T-cell (primary cell): ENCODE measurements around the gene PIK3R1. TPM values are rescaled to one million over a fixed set of nuclear protein-coding genes. Genes with fewer than 3 reads are reported as not detected.

Source experiments
- ATAC-seq, 4 experiments: fragments of 200-7000 bp in 3 of 4; fragments of 150-1000 bp in 1 of 4; cut with Tn5 transposase; replicated peaks in 1 of 4; 1 replicate in 3 of 4; 2 replicates in 1 of 4; pipeline ENCODE4 v1.10.0; 2021; ENCODE audit warnings: moderate library complexity in 3 of 4, mild to moderate bottlenecking in 2 of 4, moderate number of reproducible peaks in 1 of 4
- CTCF ChIA-PET, 2 donors: fragments of 300-600 bp; sonication (Branson Sonifier 250); formaldehyde crosslinking; loops; one replicate each; lab custom pipeline; 2022; ENCODE audit warnings: antibody characterized with exemption in 2 of 2; lab: Charles Lee
- POLR2A ChIA-PET, 2 donors: fragments of 300-600 bp; sonication (Branson Sonifier 250); formaldehyde crosslinking; loops; one replicate each; lab custom pipeline; 2022; ENCODE audit warnings: antibody characterized with exemption in 2 of 2; lab: Charles Lee
- DNase-seq, 35 experiments: peaks; one replicate each; pipeline versions ENCODE4 v3.0.0 to v3.0.0-alpha.2; 2013 to 2023
- H3K27ac ChIP-seq: one replicate; pipeline ENCODE4 v1.5.1; 2013; ENCODE audit warnings: low read length
- H3K27me3 ChIP-seq, 2 experiments: replicated peaks in 1 of 2; 1 replicate in 1 of 2; 2 replicates in 1 of 2; pipeline versions ENCODE4 v1.6.1 to v1.7.0; 2013; ENCODE audit warnings: low read length in 1 of 2, mixed read lengths in 1 of 2; ENCODE audit not compliant: control insufficient read depth in 2 of 2, insufficient read depth in 2 of 2; ENCODE audit errors: extremely low read depth in 1 of 2
- H3K36me3 ChIP-seq, 2 donors: 1 replicate in 1 of 2; 2 replicates in 1 of 2; pipeline versions ENCODE4 v1.6.1 to v1.7.0; 2013; ENCODE audit warnings: low read length in 1 of 2; ENCODE audit not compliant: control insufficient read depth in 2 of 2, insufficient read depth in 1 of 2; ENCODE audit errors: extremely low read depth in 1 of 2
- H3K4me1 ChIP-seq, 2 experiments: 1 replicate in 1 of 2; 2 replicates in 1 of 2; pipeline versions ENCODE4 v1.6.1 to v1.7.0; 2013; ENCODE audit warnings: low read length in 2 of 2, mixed read lengths in 1 of 2; ENCODE audit not compliant: insufficient read depth in 2 of 2, control insufficient read depth in 1 of 2; ENCODE audit errors: extremely low read depth in 1 of 2
- H3K4me3 ChIP-seq, 2 donors: 1 replicate in 1 of 2; 2 replicates in 1 of 2; pipeline versions ENCODE4 v1.5.1 to v1.7.0; 2013; ENCODE audit warnings: mild to moderate bottlenecking in 2 of 2, low read length in 1 of 2, moderate library complexity in 1 of 2; ENCODE audit not compliant: control insufficient read depth in 1 of 2; ENCODE audit errors: extremely low read depth in 1 of 2
- H3K9me3 ChIP-seq: 2 replicates; pipeline ENCODE4 v1.7.0; 2013
- H3K27ac Mint-ChIP-seq, 2 donors: one replicate each; pipeline ENCODE4 v1.8.0; 2020 to 2021; ENCODE audit warnings: mild to moderate bottlenecking in 2 of 2, mixed read lengths in 2 of 2
- H3K27me3 Mint-ChIP-seq, 2 donors: one replicate each; pipeline ENCODE4 v1.8.0; 2021 to 2022; ENCODE audit warnings: mixed read lengths in 2 of 2
- H3K36me3 Mint-ChIP-seq: one replicate; pipeline ENCODE4 v1.8.0; 2021; ENCODE audit warnings: mixed read lengths
- H3K4me1 Mint-ChIP-seq, 3 donors: one replicate each; pipeline ENCODE4 v1.8.0; 2020 to 2022; ENCODE audit warnings: mixed read lengths in 3 of 3, mild to moderate bottlenecking in 1 of 3
- H3K4me3 Mint-ChIP-seq, 3 donors: one replicate each; pipeline ENCODE4 v1.8.0; 2020 to 2022; ENCODE audit warnings: mild to moderate bottlenecking in 3 of 3, mixed read lengths in 3 of 3, moderate library complexity in 3 of 3
- H3K9me3 Mint-ChIP-seq, 3 donors: one replicate each; pipeline ENCODE4 v1.8.0; 2020 to 2022; ENCODE audit warnings: mixed read lengths in 3 of 3
- WGBS: methylation state at CpG from one replicate; pipeline ENCODE4 v1.1.5; 2013; ENCODE audit warnings: missing lambda C conversion rate; ENCODE audit not compliant: insufficient coverage; 5-methylcytosine and 5-hydroxymethylcytosine counted together
- total RNA-seq, 35 experiments: library from RNA in 6 of 35; stranded (reverse) in 6 of 35; fragments of 120-200 nt in 1 of 35; gene quantifications; one replicate each; pipeline versions ENCODE4 v1.2.1 to v1.2.4 and lab custom pipeline; 2013 to 2026

Gene PIK3R1
- total RNA-seq, 5 donors from 2014 or later (not counting 1 experiment from before 2014, with no cell fraction given): 83.7 to 370 (median 105) TPM

GRCh38 chr5:68248896-68249295 is 33.3 kb downstream of the PIK3R1 start:
- no peak overlapping the region for H3K4me3 Mint-ChIP-seq
- peaks cover 75 to 87% (median 82%) of the 10 kb centered on the region in 3 donors for H3K4me1 Mint-ChIP-seq
- WGBS: no CpG with 5 or more reads among the region's 2 CpGs
- CTCF ChIA-PET: no interaction called here
- ATAC-seq (no peak), DNase-seq (no peak)
- Histone ChIP-seq H3K4me1 (peaks cover 35 to 42% of the 10 kb centered on the region in 2 experiments), H3K9me3 (no peaks in the 10 kb centered on the region), H3K27ac (no peak overlapping the region), H3K4me3 (no peak overlapping the region), H3K27me3 (no peaks in the 10 kb centered on the region), H3K36me3 (no peaks in the 10 kb centered on the region)
- no peaks in the 10 kb centered on the region for H3K36me3 Mint-ChIP-seq
- peak overlapping the region; percentile 86 to 88 for H3K27ac Mint-ChIP-seq
- H3K27me3 Mint-ChIP-seq: no peaks in the 10 kb centered on the region
- H3K9me3 Mint-ChIP-seq: no peaks in the 10 kb centered on the region
- POLR2A ChIA-PET: no interaction called here

GRCh38 chr5:68249520-68249919 is 34.0 kb downstream of the PIK3R1 start:
- peak overlapping the region; percentile 86 to 88 for H3K27ac Mint-ChIP-seq
- no peaks in the 10 kb centered on the region for H3K27me3 Mint-ChIP-seq
- no peaks in the 10 kb centered on the region for H3K36me3 Mint-ChIP-seq
- peaks cover 76 to 89% (median 84%) of the 10 kb centered on the region in 3 donors for H3K4me1 Mint-ChIP-seq
- peaks cover 35 to 38% of the 10 kb centered on the region in 2 experiments for H3K4me1 ChIP-seq
- POLR2A ChIA-PET: no interaction called here
- no peak for DNase-seq
- no CpG with 5 or more reads among the region's 2 CpGs for WGBS
- no peak overlapping the region for H3K4me3 ChIP-seq
- CTCF ChIA-PET: interaction anchor here (0.6 to 1.5 kb wide), 5 partner anchors 11 to 1430 kb away, joined by 3 to 6 read pairs (median 6); no protein-coding TSS in a partner anchor
- ATAC-seq: no peak
- H3K27me3 ChIP-seq: no peaks in the 10 kb centered on the region
- H3K9me3 Mint-ChIP-seq: no peaks in the 10 kb centered on the region
- no peak overlapping the region for H3K4me3 Mint-ChIP-seq
- H3K27ac ChIP-seq: peak overlapping the region; percentile 58
- no peaks in the 10 kb centered on the region for H3K36me3 ChIP-seq
- no peaks in the 10 kb centered on the region for H3K9me3 ChIP-seq

DNA sequence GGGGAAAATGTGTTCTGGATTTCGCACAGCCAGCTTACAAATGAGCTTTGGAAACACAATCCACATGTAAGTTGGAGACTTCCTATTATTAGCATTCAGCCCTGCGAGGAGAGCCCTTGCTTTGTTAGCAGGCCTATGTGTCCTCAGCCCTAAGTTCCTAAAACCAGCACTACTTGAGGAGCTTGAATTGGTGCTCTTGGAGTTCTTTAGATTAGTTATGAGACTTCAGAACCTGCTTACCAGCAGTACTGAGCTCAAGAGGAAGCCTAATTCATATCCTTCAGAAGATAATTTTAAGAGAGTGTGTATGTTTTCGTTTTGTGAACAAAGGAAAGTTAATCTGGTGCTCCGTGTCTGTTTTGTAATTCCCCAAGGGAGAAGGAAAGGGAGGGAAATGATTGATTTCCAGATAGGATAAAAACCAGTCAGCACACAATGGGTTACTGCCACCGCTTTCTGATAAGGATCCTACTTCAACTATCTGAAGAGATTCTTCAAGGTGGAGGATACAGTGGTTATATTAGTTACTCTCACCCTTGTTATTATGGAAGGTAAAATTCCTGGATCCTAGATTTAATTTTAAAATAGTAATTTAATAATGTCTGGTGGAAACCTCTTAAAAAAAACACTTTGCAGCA is 35.2 kb downstream of the PIK3R1 start:
- no peak for DNase-seq
- POLR2A ChIA-PET: interaction anchor here (0.5 to 1.0 kb wide), 4 partner anchors 11 to 123 kb away, joined by 3 to 6 read pairs (median 4); no protein-coding TSS in a partner anchor
- CTCF ChIA-PET: interaction anchor here (0.7 to 4.5 kb wide), 12 partner anchors 8 to 1004 kb away, joined by 3 to 35 read pairs (median 4); partner anchors contain the start of gene PIK3R1 (in 1 of the 2)
- H3K36me3 Mint-ChIP-seq: no peaks in the 10 kb centered on the region
- Histone ChIP-seq H3K27ac (peak overlapping the region; percentile 58), H3K4me1 (peaks cover 41 to 42% of the 10 kb centered on the region in 2 experiments), H3K27me3 (no peaks in the 10 kb centered on the region), H3K4me3 (no peak overlapping the region), H3K36me3 (no peaks in the 10 kb centered on the region), H3K9me3 (no peaks in the 10 kb centered on the region)
- peak overlapping the region; percentile 41 to 53 (median 52) for H3K4me3 Mint-ChIP-seq
- no peaks in the 10 kb centered on the region for H3K9me3 Mint-ChIP-seq
- H3K27me3 Mint-ChIP-seq: no peaks in the 10 kb centered on the region
- peak overlapping the region; percentile 86 to 88 for H3K27ac Mint-ChIP-seq
- no CpG with 5 or more reads among the region's 5 CpGs for WGBS
- ATAC-seq: no peak
- H3K4me1 Mint-ChIP-seq: peaks cover 84 to 92% (median 87%) of the 10 kb centered on the region in 3 donors

- CTCF ChIA-PET: interaction anchor here (0.6 to 4.5 kb wide), 12 partner anchors 8 to 1942 kb away, joined by 3 to 35 read pairs (median 4); no protein-coding TSS in a partner anchor
- Histone ChIP-seq H3K4me1 (peaks cover 45 to 46% of the 10 kb centered on the region in 2 experiments), H3K27ac (peak overlapping the region; percentile 58), H3K27me3 (no peaks in the 10 kb centered on the region), H3K4me3 (no peak overlapping the region), H3K36me3 (no peaks in the 10 kb centered on the region), H3K9me3 (no peaks in the 10 kb centered on the region)
- Mint-ChIP-seq H3K27ac (peak overlapping the region; percentile 84 to 94), H3K9me3 (no peaks in the 10 kb centered on the region), H3K36me3 (no peaks in the 10 kb centered on the region), H3K4me1 (peaks cover 86 to 92% (median 88%) of the 10 kb centered on the region in 3 donors), H3K27me3 (no peaks in the 10 kb centered on the region), H3K4me3 (peak overlapping the region; percentile 14 to 31 (median 29))
- POLR2A ChIA-PET: interaction anchor here (0.5 to 1.0 kb wide), 2 partner anchors 11 to 29 kb away, joined by 3 to 4 read pairs; no protein-coding TSS in a partner anchor
- ATAC-seq (peak; percentile 56 to 72 (median 64)), DNase-seq (peak in 30 of 35 experiments; percentile 28 to 71 (median 52))
- WGBS: 0% methylated on average over 3 of the region's 4 CpGs
These were observed 35.8 kb downstream of the PIK3R1 start for GRCh38 chr5:68251386-68251785.

DNA sequence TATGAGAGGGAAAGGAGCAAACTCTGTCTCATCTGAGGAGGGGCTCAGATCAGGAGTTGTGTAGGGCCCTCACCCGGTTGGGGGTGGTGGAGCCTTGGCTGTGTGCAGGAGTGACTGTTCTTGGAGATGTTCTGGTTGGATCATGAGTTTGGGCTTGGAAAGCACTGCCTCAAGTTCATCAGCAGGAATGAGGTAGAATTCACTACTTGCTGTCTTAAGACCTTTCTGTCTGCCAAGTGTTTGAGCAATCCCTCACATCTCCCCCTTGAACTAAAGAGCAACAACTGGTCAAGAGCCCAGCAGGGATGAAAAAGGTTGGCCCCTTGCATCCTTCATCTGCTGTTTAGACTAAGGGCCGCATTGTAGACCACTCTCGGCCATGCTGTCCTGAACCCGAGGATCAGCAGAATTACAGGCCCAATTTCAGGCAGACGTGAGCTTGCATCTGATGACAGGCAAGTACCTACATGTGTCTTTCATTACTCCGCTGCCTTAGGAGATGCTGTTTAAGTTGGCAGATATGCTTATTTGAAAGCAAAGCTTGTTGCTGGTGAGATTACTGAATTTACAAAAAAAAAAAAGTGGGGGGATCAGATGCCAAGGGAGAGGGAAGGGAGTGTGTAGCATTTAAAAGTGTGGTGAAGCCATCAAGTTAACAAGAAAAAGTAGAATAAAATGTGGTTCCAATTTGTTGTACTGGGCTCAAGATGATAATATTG is 36.4 kb downstream of the PIK3R1 start:
- DNase-seq (no peak), ATAC-seq (no peak)
- peak overlapping the region; percentile 84 to 94 for H3K27ac Mint-ChIP-seq
- peaks cover 86 to 93% (median 90%) of the 10 kb centered on the region in 3 donors for H3K4me1 Mint-ChIP-seq
- Histone ChIP-seq H3K27me3 (no peaks in the 10 kb centered on the region), H3K36me3 (no peaks in the 10 kb centered on the region), H3K4me3 (no peak overlapping the region), H3K27ac (peak overlapping the region; percentile 58), H3K9me3 (no peaks in the 10 kb centered on the region), H3K4me1 (peaks cover 48 to 52% of the 10 kb centered on the region in 2 experiments)
- WGBS: 94% methylated on average over 4 of the region's 6 CpGs
- ChIA-PET POLR2A (interaction anchor here in 1 of 2 donors (0.6 kb wide), 3 partner anchors 11 to 748 kb away, joined by 3 read pairs; no protein-coding TSS in a partner anchor), CTCF (interaction anchor here (0.5 to 4.5 kb wide), 26 partner anchors 8 to 1942 kb away, joined by 3 to 35 read pairs (median 5); partner anchors contain the start of gene PIK3R1 (in 1 of the 2))
- peak overlapping the region; percentile 14 to 31 (median 29) for H3K4me3 Mint-ChIP-seq
- no peaks in the 10 kb centered on the region for H3K27me3 Mint-ChIP-seq
- H3K36me3 Mint-ChIP-seq: no peaks in the 10 kb centered on the region
- no peaks in the 10 kb centered on the region for H3K9me3 Mint-ChIP-seq
